ENCODE measurements around the gene ZNF70. TPM values are rescaled to one million over a fixed set of nuclear protein-coding genes. Genes with fewer than 3 reads are reported as not detected.
A peak's percentile ranks its signal among the peaks of the same experiment; 100 is the strongest.

ZNF70 gene
- total RNA-seq, 1 donor from 2014 or later: 3.9 TPM

DNA sequence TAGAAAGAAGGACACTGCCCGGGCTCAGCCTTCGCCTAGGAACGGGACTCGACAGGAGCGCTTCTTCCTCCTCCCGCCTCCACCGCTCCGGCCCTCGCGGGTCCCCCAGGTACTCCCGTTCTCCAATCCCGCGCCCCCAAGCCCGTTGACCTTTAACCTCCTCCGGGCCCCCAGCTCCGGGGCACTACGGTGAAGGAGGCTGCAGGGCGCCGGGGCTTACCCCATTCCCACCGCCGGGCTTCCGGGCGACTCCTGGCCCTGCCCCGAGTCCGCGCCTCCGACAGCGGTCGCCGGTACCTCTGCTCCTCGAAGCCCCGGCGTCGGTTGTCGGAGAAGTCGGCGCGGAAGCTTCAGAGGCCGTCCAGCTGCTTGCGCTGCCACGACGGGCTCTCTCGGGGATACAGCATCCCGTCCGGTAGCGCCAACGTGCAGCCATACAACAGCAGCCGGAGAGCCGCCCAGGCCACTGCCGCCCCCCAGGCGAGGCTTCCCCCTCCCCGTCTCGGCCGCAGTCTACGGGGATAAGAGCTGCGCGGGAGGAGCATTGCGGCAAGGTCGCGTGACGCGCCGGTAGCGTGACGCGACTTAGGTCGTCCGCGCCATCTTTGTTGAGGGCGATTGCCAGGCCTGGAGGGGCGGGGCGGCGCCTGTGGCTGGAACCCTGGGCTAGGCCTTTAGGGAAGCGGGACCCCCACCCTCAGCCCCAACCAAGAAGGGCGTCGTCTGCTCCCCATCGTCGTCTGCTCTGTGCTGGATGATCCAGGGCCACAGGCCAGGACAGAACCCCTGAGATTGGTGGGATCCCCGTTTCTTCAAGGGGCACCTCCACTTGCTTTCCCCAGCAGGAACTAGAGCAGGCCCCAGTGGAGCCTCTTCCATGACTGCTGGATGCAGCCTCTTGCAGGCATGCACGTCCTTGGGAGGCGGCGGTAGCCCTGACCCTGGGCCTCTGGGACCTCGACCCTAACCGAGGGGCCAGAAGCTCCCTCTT lies 33.8 kb downstream of the ZNF70 start:
- H2AFZ ChIP-seq (replicated peaks): peak overlapping the region; percentile 98
- peak overlapping the region; percentile 81 for H3K4me3 ChIP-seq
- H3K27me3 Mint-ChIP-seq (ENCODE audit: insufficient read depth, low read depth): peaks cover 2% of the 10 kb centered on the region
- H3K9me3 ChIP-seq (ENCODE audit: low read depth): no peaks in the 10 kb centered on the region
- peak overlapping the region; percentile 84 for H3K4me2 ChIP-seq
- peaks cover 8% of the 10 kb centered on the region for H3K36me3 Mint-ChIP-seq
- peak overlapping the region; percentile 81 for H3K27ac Mint-ChIP-seq
- H3K4me1 Mint-ChIP-seq: peaks cover 4% of the 10 kb centered on the region
- TF ChIP-seq EZH2 (IDR thresholded peaks at IDR 0.05): no peak
- TF ChIP-seq, protein P1, sequence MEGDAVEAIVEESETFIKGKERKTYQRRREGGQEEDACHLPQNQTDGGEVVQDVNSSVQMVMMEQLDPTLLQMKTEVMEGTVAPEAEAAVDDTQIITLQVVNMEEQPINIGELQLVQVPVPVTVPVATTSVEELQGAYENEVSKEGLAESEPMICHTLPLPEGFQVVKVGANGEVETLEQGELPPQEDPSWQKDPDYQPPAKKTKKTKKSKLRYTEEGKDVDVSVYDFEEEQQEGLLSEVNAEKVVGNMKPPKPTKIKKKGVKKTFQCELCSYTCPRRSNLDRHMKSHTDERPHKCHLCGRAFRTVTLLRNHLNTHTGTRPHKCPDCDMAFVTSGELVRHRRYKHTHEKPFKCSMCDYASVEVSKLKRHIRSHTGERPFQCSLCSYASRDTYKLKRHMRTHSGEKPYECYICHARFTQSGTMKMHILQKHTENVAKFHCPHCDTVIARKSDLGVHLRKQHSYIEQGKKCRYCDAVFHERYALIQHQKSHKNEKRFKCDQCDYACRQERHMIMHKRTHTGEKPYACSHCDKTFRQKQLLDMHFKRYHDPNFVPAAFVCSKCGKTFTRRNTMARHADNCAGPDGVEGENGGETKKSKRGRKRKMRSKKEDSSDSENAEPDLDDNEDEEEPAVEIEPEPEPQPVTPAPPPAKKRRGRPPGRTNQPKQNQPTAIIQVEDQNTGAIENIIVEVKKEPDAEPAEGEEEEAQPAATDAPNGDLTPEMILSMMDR (IDR thresholded peaks at IDR 0.05): no peak
- peak; percentile 39 for TF ChIP-seq EZH2phosphoT487 (IDR thresholded peaks at IDR 0.05)
- H3K36me3 ChIP-seq: no peaks in the 10 kb centered on the region
- H3K27me3 ChIP-seq: no peaks in the 10 kb centered on the region
- H3K4me1 ChIP-seq: no peaks in the 10 kb centered on the region
- no peaks in the 10 kb centered on the region for H3K9me3 Mint-ChIP-seq
- H3K9ac ChIP-seq: peak overlapping the region; percentile 39
- no peaks in the 10 kb centered on the region for H3F3A ChIP-seq (ENCODE audit: low read depth)
- peak overlapping the region; percentile 86 for H3K4me3 Mint-ChIP-seq
- peak; percentile 96 for DNase-seq (ENCODE audit: low spot score)
- peaks cover 17% of the 10 kb centered on the region for H3K79me2 ChIP-seq (ENCODE audit: low read depth)
- no peaks in the 10 kb centered on the region for H4K20me1 ChIP-seq (ENCODE audit: low read depth)
- no peak overlapping the region for H3K27ac ChIP-seq

DNA sequence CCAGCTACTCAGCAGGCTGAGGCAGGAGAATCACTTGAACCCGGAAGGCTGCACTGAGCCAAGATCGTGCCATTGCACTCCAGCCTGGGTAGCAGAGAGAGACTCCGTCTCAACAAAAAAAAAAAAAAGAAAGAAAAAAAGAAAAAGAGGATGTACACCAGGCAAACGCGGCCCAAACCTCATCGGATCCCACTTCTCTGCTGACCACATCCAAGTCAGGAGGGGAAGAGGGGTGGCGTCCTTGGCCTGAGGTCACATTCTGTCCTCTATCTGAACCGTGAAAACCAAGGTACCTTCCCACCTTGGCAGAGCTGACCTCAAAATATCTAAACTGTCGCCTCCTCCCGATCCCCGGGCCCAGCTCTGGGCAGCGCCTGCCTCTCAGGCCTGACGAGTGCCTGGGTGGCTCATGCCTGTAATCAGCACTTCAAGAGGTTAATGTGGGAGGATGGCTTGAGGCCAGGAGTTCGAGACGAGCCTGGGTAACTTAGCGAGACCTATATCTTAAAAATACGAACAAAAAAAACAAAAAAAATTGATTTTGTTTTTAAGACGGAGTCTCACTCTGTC lies 35.0 kb downstream of the ZNF70 start:
- H3K27ac Mint-ChIP-seq: no peak overlapping the region
- Histone ChIP-seq H3K4me3 (peak overlapping the region; percentile 81), H3K79me2 (ENCODE audit: low read depth) (peaks cover 17% of the 10 kb centered on the region), H3K27ac (no peak overlapping the region), H3K27me3 (no peaks in the 10 kb centered on the region), H4K20me1 (ENCODE audit: low read depth) (no peaks in the 10 kb centered on the region), H3K9me3 (ENCODE audit: low read depth) (no peaks in the 10 kb centered on the region), H3K9ac (no peak overlapping the region), H3K36me3 (no peaks in the 10 kb centered on the region), H3K4me1 (no peaks in the 10 kb centered on the region), H3K4me2 (peak overlapping the region; percentile 84), H2AFZ (replicated peaks) (no peak overlapping the region), H3F3A (ENCODE audit: low read depth) (no peaks in the 10 kb centered on the region)
- no peak for DNase-seq (ENCODE audit: low spot score)
- H3K4me3 Mint-ChIP-seq: peak overlapping the region; percentile 86
- peaks cover 13% of the 10 kb centered on the region for H3K36me3 Mint-ChIP-seq
- peaks cover 4% of the 10 kb centered on the region for H3K4me1 Mint-ChIP-seq
- H3K27me3 Mint-ChIP-seq (ENCODE audit: insufficient read depth, low read depth): no peaks in the 10 kb centered on the region
- no peaks in the 10 kb centered on the region for H3K9me3 Mint-ChIP-seq
- TF ChIP-seq EZH2phosphoT487 (IDR thresholded peaks at IDR 0.05): no peak
- no peak for TF ChIP-seq EZH2 (IDR thresholded peaks at IDR 0.05)
- TF ChIP-seq, protein P1 (IDR thresholded peaks at IDR 0.05): no peak

DNA sequence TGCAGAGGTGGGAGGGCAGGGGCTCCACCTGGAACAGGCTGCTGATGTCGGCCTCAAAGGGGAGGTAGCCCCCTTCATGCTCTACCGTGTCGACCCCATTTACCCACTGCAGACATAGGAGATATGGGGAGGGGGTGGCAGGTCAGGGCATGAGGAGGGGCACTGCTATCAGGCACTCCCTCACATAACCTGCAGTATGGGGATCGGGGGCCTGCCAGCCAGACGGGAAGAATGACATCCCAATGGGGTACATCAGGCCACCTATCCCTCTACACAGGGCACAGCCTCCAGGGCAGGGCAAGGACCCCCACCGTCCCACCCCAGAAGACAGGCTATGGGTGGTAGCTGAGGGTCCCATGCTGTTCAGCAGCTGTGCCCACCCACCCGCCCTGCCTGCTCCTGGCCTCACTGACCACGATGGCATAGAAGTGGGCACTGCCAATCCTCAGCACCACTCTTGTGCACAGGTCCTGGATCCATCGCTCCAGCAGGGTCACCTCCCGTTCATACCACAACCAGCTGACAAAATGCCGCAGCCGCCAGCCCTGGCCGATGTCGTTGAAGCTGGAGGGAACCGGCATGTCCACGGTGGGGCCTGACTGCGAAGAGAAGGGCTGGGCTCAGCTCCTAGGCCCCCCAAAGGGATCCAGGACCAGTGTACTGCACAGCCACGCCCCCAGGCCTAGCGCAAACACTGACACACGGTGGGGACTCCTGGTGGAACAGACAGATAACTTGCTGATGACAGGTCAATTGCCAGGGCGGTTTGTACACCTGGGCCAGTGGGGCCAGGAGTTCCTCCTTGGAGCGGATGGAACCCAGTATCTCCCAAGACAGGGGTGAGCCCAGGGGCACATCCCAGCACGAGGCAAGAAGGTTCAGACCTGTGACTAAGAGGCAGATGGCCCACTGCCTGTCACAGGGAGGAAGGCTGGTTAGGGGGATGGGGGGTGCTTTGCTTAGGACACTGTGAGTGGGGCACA lies 36.0 kb downstream of the ZNF70 start:
- H3K27ac Mint-ChIP-seq: no peak overlapping the region
- H3K9me3 Mint-ChIP-seq: no peaks in the 10 kb centered on the region

More for the DNA sequence above, 36.0 kb downstream of the ZNF70 start:
- Histone ChIP-seq H3F3A (ENCODE audit: low read depth) (no peaks in the 10 kb centered on the region), H3K36me3 (no peaks in the 10 kb centered on the region), H4K20me1 (ENCODE audit: low read depth) (no peaks in the 10 kb centered on the region), H2AFZ (replicated peaks) (no peak overlapping the region), H3K4me1 (no peaks in the 10 kb centered on the region), H3K9ac (no peak overlapping the region), H3K4me3 (no peak overlapping the region), H3K79me2 (ENCODE audit: low read depth) (peaks cover 17% of the 10 kb centered on the region), H3K9me3 (ENCODE audit: low read depth) (no peaks in the 10 kb centered on the region), H3K27me3 (no peaks in the 10 kb centered on the region), H3K27ac (no peak overlapping the region), H3K4me2 (no peak overlapping the region)
- DNase-seq (ENCODE audit: low spot score): no peak
- H3K27me3 Mint-ChIP-seq (ENCODE audit: insufficient read depth, low read depth): no peaks in the 10 kb centered on the region
- TF ChIP-seq EZH2phosphoT487 (IDR thresholded peaks at IDR 0.05) (no peak), EZH2 (IDR thresholded peaks at IDR 0.05) (no peak)
- TF ChIP-seq, protein P1 (IDR thresholded peaks at IDR 0.05): no peak
- H3K4me3 Mint-ChIP-seq: peak overlapping the region; percentile 76
- peaks cover 21% of the 10 kb centered on the region for H3K36me3 Mint-ChIP-seq
- H3K4me1 Mint-ChIP-seq: peaks cover 4% of the 10 kb centered on the region

Data from neural progenitor cell (in vitro differentiated cells).